ENCODE results near the gene MYO19.
"Not testable (repeated sequence)": the region's sequence is repeated elsewhere in the genome, so short reads cannot be mapped to it uniquely, and the experiment has no call there.

MYO19 gene

GRCh38 chr17:36460265-36460937, 74.3 kb downstream of the MYO19 start:
- Histone ChIP-seq H3K27ac (ENCODE audit: poor library complexity, severe bottlenecking) (no peak overlapping the region), H3K27me3 (ENCODE audit: insufficient read depth, poor library complexity, severe bottlenecking) (peaks cover 14% of the 10 kb centered on the region), H3K36me3 (ENCODE audit: low read depth) (no peaks in the 10 kb centered on the region), H3K4me1 (ENCODE audit: insufficient read depth, poor library complexity, severe bottlenecking) (no peaks in the 10 kb centered on the region), H3K4me3 (ENCODE audit: severe bottlenecking) (no peak overlapping the region), H3K9me3 (ENCODE audit: severe bottlenecking) (no peaks in the 10 kb centered on the region)
- no peak for DNase-seq (ENCODE audit: low spot score)
- no peak for ATAC-seq (ENCODE audit: low read depth)
- TF ChIP-seq CTCF (IDR thresholded peaks at IDR 0.05; ENCODE audit: poor library complexity, severe bottlenecking), result no peak

GRCh38 chr17:36459601-36460000, 75.1 kb downstream of the MYO19 start:
- Histone ChIP-seq H3K27ac (ENCODE audit: poor library complexity, severe bottlenecking) (no peak overlapping the region), H3K4me1 (ENCODE audit: insufficient read depth, poor library complexity, severe bottlenecking) (no peaks in the 10 kb centered on the region), H3K27me3 (ENCODE audit: insufficient read depth, poor library complexity, severe bottlenecking) (peaks cover 9% of the 10 kb centered on the region), H3K4me3 (ENCODE audit: severe bottlenecking) (no peak overlapping the region), H3K9me3 (ENCODE audit: severe bottlenecking) (no peaks in the 10 kb centered on the region), H3K36me3 (ENCODE audit: low read depth) (no peaks in the 10 kb centered on the region)
- ATAC-seq (ENCODE audit: low read depth) (no peak), DNase-seq (ENCODE audit: low spot score) (no peak)
- TF ChIP-seq CTCF (IDR thresholded peaks at IDR 0.05; ENCODE audit: poor library complexity, severe bottlenecking), result no peak

GRCh38 chr17:36459045-36459444, 75.6 kb downstream of the MYO19 start:
- peaks cover 7% of the 10 kb centered on the region for H3K27me3 ChIP-seq (ENCODE audit: insufficient read depth, poor library complexity, severe bottlenecking)
- no peaks in the 10 kb centered on the region for H3K4me1 ChIP-seq (ENCODE audit: insufficient read depth, poor library complexity, severe bottlenecking)
- no peaks in the 10 kb centered on the region for H3K9me3 ChIP-seq (ENCODE audit: severe bottlenecking)
- TF ChIP-seq CTCF (IDR thresholded peaks at IDR 0.05; ENCODE audit: poor library complexity, severe bottlenecking), result no peak
- no peak for DNase-seq (ENCODE audit: low spot score)
- H3K4me3 ChIP-seq (ENCODE audit: severe bottlenecking), result no peak overlapping the region
- no peaks in the 10 kb centered on the region for H3K36me3 ChIP-seq (ENCODE audit: low read depth)
- H3K27ac ChIP-seq (ENCODE audit: poor library complexity, severe bottlenecking), result no peak overlapping the region
- ATAC-seq (ENCODE audit: low read depth), result no peak

- not testable (repeated sequence) for H3K27ac ChIP-seq (ENCODE audit: poor library complexity, severe bottlenecking); H3K36me3 ChIP-seq (ENCODE audit: low read depth); H3K9me3 ChIP-seq (ENCODE audit: severe bottlenecking); H3K4me1 ChIP-seq (ENCODE audit: insufficient read depth, poor library complexity, severe bottlenecking); H3K27me3 ChIP-seq (ENCODE audit: insufficient read depth, poor library complexity, severe bottlenecking); H3K4me3 ChIP-seq (ENCODE audit: severe bottlenecking); ATAC-seq (ENCODE audit: low read depth); DNase-seq (ENCODE audit: low spot score)
Observed at GRCh38 chr17:36457701-36458100, 77.0 kb downstream of the MYO19 start.

GRCh38 chr17:36452888-36453287, 81.8 kb downstream of the MYO19 start:
- H3K9me3 ChIP-seq (ENCODE audit: severe bottlenecking); H3K27me3 ChIP-seq (ENCODE audit: insufficient read depth, poor library complexity, severe bottlenecking); H3K4me3 ChIP-seq (ENCODE audit: severe bottlenecking); ATAC-seq (ENCODE audit: low read depth); H3K36me3 ChIP-seq (ENCODE audit: low read depth); DNase-seq (ENCODE audit: low spot score); H3K4me1 ChIP-seq (ENCODE audit: insufficient read depth, poor library complexity, severe bottlenecking); H3K27ac ChIP-seq (ENCODE audit: poor library complexity, severe bottlenecking): not testable (repeated sequence)

- H3K4me1 ChIP-seq (ENCODE audit: insufficient read depth, poor library complexity, severe bottlenecking); H3K9me3 ChIP-seq (ENCODE audit: severe bottlenecking); H3K27ac ChIP-seq (ENCODE audit: poor library complexity, severe bottlenecking); ATAC-seq (ENCODE audit: low read depth); DNase-seq (ENCODE audit: low spot score); H3K4me3 ChIP-seq (ENCODE audit: severe bottlenecking); H3K27me3 ChIP-seq (ENCODE audit: insufficient read depth, poor library complexity, severe bottlenecking); H3K36me3 ChIP-seq (ENCODE audit: low read depth): not testable (repeated sequence)
Observed at GRCh38 chr17:36449997-36450396, 84.7 kb downstream of the MYO19 start.

Measured in RWPE2 (cell line).